SK-N-SH (cell line): ENCODE results near the gene CD180. TPM values are rescaled to one million over a fixed set of nuclear protein-coding genes. Genes with fewer than 3 reads are reported as not detected.
A peak's percentile ranks its signal among the peaks of the same experiment; 100 is the strongest.

ENCODE experiments used
- CTCF ChIA-PET: fragments of 300-600, 350-600 bp; formaldehyde crosslinking; extraction: SDS; loops from one replicate; lab custom pipeline; 2021; lab: Yijun Ruan, JAX
- POLR2A ChIA-PET: fragments of 350-600 bp; sonication (Branson Sonifier 250); formaldehyde crosslinking; extraction: SDS; loops from one replicate; lab custom pipeline; 2020; ENCODE audit warnings: antibody characterized with exemption, inconsistent platforms; lab: Yijun Ruan, JAX
- DNase-seq: peaks from one replicate; pipeline ENCODE4 v3.0.0; 2012
- H2AFZ ChIP-seq: fragments of 200-600 bp; sonication (generic); 2 replicates; pipeline ENCODE4 v1.8.1; 2016; ENCODE audit warnings: antibody characterized with exemption, mild to moderate bottlenecking, low read depth
- H3F3A ChIP-seq: fragments of 200-600 bp; sonication (generic); replicated peaks from 2 replicates; pipeline ENCODE3; 2016; ENCODE audit warnings: antibody characterized with exemption, mild to moderate bottlenecking; ENCODE audit not compliant: insufficient read depth
- H3K27ac ChIP-seq, 2 experiments: fragments of 200-500 bp in 1 of 2; fragments of 200-600 bp in 1 of 2; sonication (Bioruptor generic) in 1 of 2; sonication (generic), shearing (Covaris generic) in 1 of 2; 2 replicates each; pipeline versions ENCODE4 v1.5.1 to v1.6.1; 2014 to 2016; ENCODE audit warnings: low read depth in 2 of 2, inconsistent platforms in 1 of 2, low read length in 1 of 2, mild to moderate bottlenecking in 1 of 2, mixed read lengths in 1 of 2
- H3K27me3 ChIP-seq: fragments of 200-600 bp; sonication (generic), shearing (Covaris generic); 2 replicates; pipeline ENCODE4 v1.6.1; 2016; ENCODE audit warnings: mixed run types; ENCODE audit not compliant: insufficient read depth
- H3K36me3 ChIP-seq, 2 experiments: fragments of 200-500 bp in 1 of 2; fragments of 200-600 bp in 1 of 2; sonication (Bioruptor generic) in 1 of 2; sonication (generic) in 1 of 2; replicated peaks in 1 of 2; 2 replicates each; pipeline versions ENCODE3 to v1.5.1; 2014 to 2016; ENCODE audit warnings: low read length in 1 of 2, mild to moderate bottlenecking in 1 of 2; ENCODE audit not compliant: insufficient read depth in 2 of 2, control insufficient read depth in 1 of 2
- H3K4me1 ChIP-seq, 2 experiments: fragments of 200-500 bp in 1 of 2; fragments of 200-600 bp in 1 of 2; sonication (Bioruptor generic) in 1 of 2; sonication (generic), shearing (Covaris generic) in 1 of 2; 2 replicates each; pipeline versions ENCODE4 v1.5.1 to v1.6.1; 2014 to 2016; ENCODE audit warnings: low read depth in 1 of 2, low read length in 1 of 2, mixed run types in 1 of 2; ENCODE audit not compliant: insufficient read depth in 2 of 2, control insufficient read depth in 1 of 2
- H3K4me2 ChIP-seq: fragments of 200-600 bp; sonication (generic), shearing (Covaris generic); 2 replicates; pipeline ENCODE4 v1.6.1; 2017; ENCODE audit warnings: mixed run types
- H3K4me3 ChIP-seq, 2 experiments: fragments of 200-500 bp in 1 of 2; fragments of 200-600 bp in 1 of 2; sonication (Bioruptor generic) in 1 of 2; sonication (generic), shearing (Covaris generic) in 1 of 2; 2 replicates each; pipeline versions ENCODE4 v1.5.1 to v1.8.1; 2014 to 2016; ENCODE audit warnings: low read depth in 2 of 2, inconsistent platforms in 1 of 2, low read length in 1 of 2, mild to moderate bottlenecking in 1 of 2, mixed read lengths in 1 of 2, moderate library complexity in 1 of 2
- H3K79me2 ChIP-seq: fragments of 200-600 bp; sonication (generic); 2 replicates; pipeline ENCODE4 v1.8.1; 2017; ENCODE audit warnings: mild to moderate bottlenecking; ENCODE audit not compliant: insufficient read depth
- H3K9ac ChIP-seq: fragments of 200-600 bp; sonication (generic); 2 replicates; pipeline ENCODE4 v1.6.1; 2017; ENCODE audit warnings: mixed run types
- H3K9me2 ChIP-seq: fragments of 200-600 bp; sonication (generic); 2 replicates; pipeline ENCODE4 v1.6.1; 2017; ENCODE audit warnings: mixed run types
- H3K9me3 ChIP-seq: fragments of 200-600 bp; sonication (generic); 2 replicates; pipeline ENCODE4 v1.6.1; 2017; ENCODE audit warnings: mixed run types, mild to moderate bottlenecking, moderate library complexity
- H4K20me1 ChIP-seq: fragments of 200-600 bp; sonication (generic); 2 replicates; pipeline ENCODE4 v1.6.1; 2017; ENCODE audit warnings: mild to moderate bottlenecking, mixed run types; ENCODE audit not compliant: insufficient read depth
- CHD2 ChIP-seq: fragments of 150-350 bp; IDR thresholded peaks from 2 replicates; pipeline ENCODE4 v1.6.1; 2018; ENCODE audit warnings: low read length; ENCODE audit not compliant: partially characterized antibody
- CTCF ChIP-seq: fragments of 200-600 bp; sonication (generic); IDR thresholded peaks from 2 replicates; pipeline ENCODE4 v1.6.1; 2017; ENCODE audit warnings: antibody characterized with exemption, mild to moderate bottlenecking, moderate library complexity
- ELF1 ChIP-seq: IDR thresholded peaks from 2 replicates; pipeline ENCODE4 v1.4.0; 2012
- EP300 ChIP-seq, 2 experiments: IDR thresholded peaks; 2 replicates each; pipeline versions ENCODE4 v1.4.0 to v1.6.1; 2012; ENCODE audit warnings: borderline replicate concordance in 1 of 2, low read depth in 1 of 2, low read length in 1 of 2
- EZH2phosphoT487 ChIP-seq: fragments of 200-600 bp; sonication (generic); IDR thresholded peaks from 2 replicates; pipeline ENCODE4 v1.6.1; 2017; ENCODE audit warnings: low read depth, mixed run types, mild to moderate bottlenecking, antibody characterized with exemption, moderate library complexity, borderline replicate concordance
- FOSL2 ChIP-seq: IDR thresholded peaks from 2 replicates; pipeline ENCODE4 v1.4.0; 2012; ENCODE audit warnings: low read depth, mild to moderate bottlenecking, moderate library complexity, borderline replicate concordance
- FOXJ3 ChIP-seq: sonication (generic); formaldehyde crosslinking; IDR thresholded peaks from 2 replicates; pipeline ENCODE4 v1.5.1; 2020; ENCODE audit warnings: mild to moderate bottlenecking, missing genetic modification reagents
- FOXM1 ChIP-seq: IDR thresholded peaks from 2 replicates; pipeline ENCODE4 v1.4.0; 2012; ENCODE audit warnings: low read depth, mild to moderate bottlenecking
- MAX ChIP-seq: IDR thresholded peaks from 2 replicates; pipeline ENCODE4 v1.4.0; 2012; ENCODE audit warnings: low read depth
- PBX3 ChIP-seq: IDR thresholded peaks from 2 replicates; pipeline ENCODE4; 2012
- RCOR1 ChIP-seq: fragments of 150-350 bp; IDR thresholded peaks from 2 replicates; pipeline ENCODE4 v1.6.1; 2017; ENCODE audit warnings: antibody characterized with exemption, low read length
- RXRA ChIP-seq: IDR thresholded peaks from 2 replicates; pipeline ENCODE4 v1.4.0; 2012; ENCODE audit warnings: low read depth, mild to moderate bottlenecking, borderline replicate concordance
- SIN3A ChIP-seq: IDR thresholded peaks from 2 replicates; pipeline ENCODE4 v1.6.1; 2012; ENCODE audit warnings: low read depth, mild to moderate bottlenecking, low read length, moderate library complexity, borderline replicate concordance
- SMC3 ChIP-seq: IDR thresholded peaks from 2 replicates; pipeline ENCODE4 v1.6.1; 2012; ENCODE audit warnings: low read depth, low read length, improper control_type of control experiment
- TAF1 ChIP-seq: IDR thresholded peaks from 2 replicates; pipeline ENCODE4 v1.6.1; 2012; ENCODE audit warnings: low read depth, mild to moderate bottlenecking, low read length, moderate library complexity, borderline replicate concordance
- USF1 ChIP-seq: IDR thresholded peaks from 2 replicates; pipeline ENCODE4 v1.4.0; 2012; ENCODE audit warnings: low read depth, borderline replicate concordance
- USF2 ChIP-seq: fragments of 150-350 bp; IDR thresholded peaks from 2 replicates; pipeline ENCODE4 v1.6.1; 2017; ENCODE audit warnings: antibody characterized with exemption, low read length, low read depth, borderline replicate concordance
- YY1 ChIP-seq: IDR thresholded peaks from 2 replicates; pipeline ENCODE4 v1.4.0; 2012; ENCODE audit warnings: low read depth, mild to moderate bottlenecking
- ZBTB33 ChIP-seq: IDR thresholded peaks from 2 replicates; pipeline ENCODE4 v1.4.0; 2012; ENCODE audit warnings: low read depth, borderline replicate concordance
- WGBS: methylation state at CpG from one replicate; pipeline ENCODE4 v1.1.6; 2017; ENCODE audit warnings: low lambda C conversion rate; 5-methylcytosine and 5-hydroxymethylcytosine counted together
- polyA plus RNA-seq, 3 experiments: library from polyadenylated mRNA; depleted of rRNA; stranded (reverse); fragments of >200 nt; gene quantifications; 2 replicates each; pipeline ENCODE4 v1.2.3, GENCODE V29; 2012

CD180 gene
- polyA plus RNA-seq, 1 of the 3 experiments (the other 2 are of a cell fraction), result 0.02 TPM

- no peak for TF ChIP-seq USF2
- TF ChIP-seq USF1, result no peak
- TF ChIP-seq RCOR1, result no peak
- TF ChIP-seq YY1, result no peak
- TF ChIP-seq ELF1, result no peak
- peak; percentile 61 for TF ChIP-seq PBX3
- TF ChIP-seq RXRA, result no peak
- TF ChIP-seq SIN3A, result no peak
- no peak for TF ChIP-seq ZBTB33
- no peak for TF ChIP-seq TAF1
- TF ChIP-seq FOXM1, result no peak
- no peak for TF ChIP-seq FOXJ3 (CRISPR knock-in tag)
- no peak for TF ChIP-seq MAX
These were observed 36.5 kb upstream of the CD180 start (continued) for GRCh38 chr5:67233075-67233474.

GRCh38 chr5:67223211-67223610 is 26.6 kb upstream of the CD180 start:
- H3K9me3 ChIP-seq, result no peaks in the 10 kb centered on the region
- H3K4me3 ChIP-seq, result no peak overlapping the region
- no peaks in the 10 kb centered on the region for H3K9me2 ChIP-seq
- DNase-seq, result no peak
- no peak overlapping the region for H2AFZ ChIP-seq
- no peak overlapping the region for H3K27ac ChIP-seq
- CTCF ChIA-PET, result interaction anchor here (0.7 kb wide), 1 partner anchor 11 kb away, joined by 3 read pairs; no protein-coding TSS in a partner anchor
- H3K4me2 ChIP-seq, result no peak overlapping the region
- no peaks in the 10 kb centered on the region for H3K27me3 ChIP-seq
- WGBS, result 83% methylated on average over 3 of the region's 3 CpGs
- no peaks in the 10 kb centered on the region for H3K36me3 ChIP-seq
- no peak overlapping the region for H3K9ac ChIP-seq
- H3K4me1 ChIP-seq, result peaks cover 0 to 3% of the 10 kb centered on the region in 2 experiments; a peak in 1 of 4 replicates
- POLR2A ChIA-PET, result no interaction called here
- no peaks in the 10 kb centered on the region for H3F3A ChIP-seq
- H3K79me2 ChIP-seq, result no peaks in the 10 kb centered on the region
- no peaks in the 10 kb centered on the region for H4K20me1 ChIP-seq
- no peak for TF ChIP-seq ELF1
- no peak for TF ChIP-seq ZBTB33
- no peak for TF ChIP-seq PBX3
- no peak for TF ChIP-seq FOSL2
- TF ChIP-seq EZH2phosphoT487, result no peak
- no peak for TF ChIP-seq SMC3
- no peak for TF ChIP-seq EP300 (IDR thresholded peaks at IDR 0.05; ENCODE audit: borderline replicate concordance in 1 of 2, low read depth in 1 of 2, low read length in 1 of 2)
- no peak for TF ChIP-seq FOXJ3 (CRISPR knock-in tag)
- no peak for TF ChIP-seq TAF1
- TF ChIP-seq USF1, result no peak
- TF ChIP-seq CHD2, result no peak
- TF ChIP-seq CTCF, result no peak
